Suprapubic skin (tissue), 4 donors: ENCODE measurements around the gene DOK1.

Source experiments
- POLR2A ChIP-seq, 2 donors: fragments of 450-650 bp; IDR thresholded peaks; one replicate each; pipeline ENCODE4 v1.6.1; 2017; ENCODE audit warnings: antibody characterized with exemption in 2 of 2, mild to moderate bottlenecking in 2 of 2, moderate library complexity in 2 of 2
- POLR2AphosphoS5 ChIP-seq, 3 donors: sonication (generic); formaldehyde crosslinking; IDR thresholded peaks; one replicate each; pipeline ENCODE4 v1.6.1; 2017; ENCODE audit warnings: antibody characterized with exemption in 3 of 3
- TF ChIP-seq, protein P1 (sequence below), 2 donors: fragments of 200-600 bp in 1 of 2; fragments of 450-650 bp in 1 of 2; sonication (generic) in 1 of 2; IDR thresholded peaks; one replicate each; pipeline ENCODE4 v1.5.1; 2016 to 2019; ENCODE audit warnings: antibody characterized with exemption in 2 of 2, mild to moderate bottlenecking in 1 of 2, moderate library complexity in 1 of 2

- TF ChIP-seq, protein P1, sequence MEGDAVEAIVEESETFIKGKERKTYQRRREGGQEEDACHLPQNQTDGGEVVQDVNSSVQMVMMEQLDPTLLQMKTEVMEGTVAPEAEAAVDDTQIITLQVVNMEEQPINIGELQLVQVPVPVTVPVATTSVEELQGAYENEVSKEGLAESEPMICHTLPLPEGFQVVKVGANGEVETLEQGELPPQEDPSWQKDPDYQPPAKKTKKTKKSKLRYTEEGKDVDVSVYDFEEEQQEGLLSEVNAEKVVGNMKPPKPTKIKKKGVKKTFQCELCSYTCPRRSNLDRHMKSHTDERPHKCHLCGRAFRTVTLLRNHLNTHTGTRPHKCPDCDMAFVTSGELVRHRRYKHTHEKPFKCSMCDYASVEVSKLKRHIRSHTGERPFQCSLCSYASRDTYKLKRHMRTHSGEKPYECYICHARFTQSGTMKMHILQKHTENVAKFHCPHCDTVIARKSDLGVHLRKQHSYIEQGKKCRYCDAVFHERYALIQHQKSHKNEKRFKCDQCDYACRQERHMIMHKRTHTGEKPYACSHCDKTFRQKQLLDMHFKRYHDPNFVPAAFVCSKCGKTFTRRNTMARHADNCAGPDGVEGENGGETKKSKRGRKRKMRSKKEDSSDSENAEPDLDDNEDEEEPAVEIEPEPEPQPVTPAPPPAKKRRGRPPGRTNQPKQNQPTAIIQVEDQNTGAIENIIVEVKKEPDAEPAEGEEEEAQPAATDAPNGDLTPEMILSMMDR (IDR thresholded peaks at IDR 0.05), result no peak
- TF ChIP-seq POLR2AphosphoS5 (IDR thresholded peaks at IDR 0.05) (no peak), POLR2A (IDR thresholded peaks at IDR 0.05) (no peak)
These were observed 27.8 kb upstream of the DOK1 start for GRCh38 chr2:74526649-74527230.
